Osteocyte (in vitro differentiated cells): ENCODE results near the gene TUBD1. TPM values are rescaled to one million over a fixed set of nuclear protein-coding genes. Genes with fewer than 3 reads are reported as not detected.

Source experiments
- DNase-seq: peaks from one replicate; pipeline ENCODE4 v3.0.0; 2021; ENCODE audit warnings: mixed read lengths; ENCODE audit not compliant: unreplicated experiment; ENCODE audit errors: extremely low spot score
- H3K27ac Mint-ChIP-seq: one replicate; pipeline ENCODE4 v1.8.0; 2021; ENCODE audit warnings: mild to moderate bottlenecking, mixed read lengths; ENCODE audit not compliant: unreplicated experiment
- H3K27me3 Mint-ChIP-seq: one replicate; pipeline ENCODE4 v1.8.0; 2021; ENCODE audit warnings: mixed read lengths; ENCODE audit not compliant: unreplicated experiment
- H3K36me3 Mint-ChIP-seq: one replicate; pipeline ENCODE4 v1.8.0; 2021; ENCODE audit warnings: mixed read lengths; ENCODE audit not compliant: unreplicated experiment
- H3K4me1 Mint-ChIP-seq: one replicate; pipeline ENCODE4 v1.8.0; 2021; ENCODE audit warnings: mixed read lengths; ENCODE audit not compliant: unreplicated experiment
- H3K4me3 Mint-ChIP-seq: one replicate; pipeline ENCODE4 v1.8.0; 2021; ENCODE audit warnings: mild to moderate bottlenecking, moderate library complexity, mixed read lengths; ENCODE audit not compliant: unreplicated experiment
- H3K9me3 Mint-ChIP-seq: one replicate; pipeline ENCODE4 v1.8.0; 2021; ENCODE audit warnings: mixed read lengths; ENCODE audit not compliant: unreplicated experiment
- total RNA-seq: library from RNA; stranded (reverse); gene quantifications from 2 replicates; pipeline ENCODE4 v1.2.1, GENCODE V29; 2021
- TF ChIP-seq, protein P1 (sequence below): fragments of 200-600 bp; sonication (generic); IDR thresholded peaks from 2 replicates; pipeline ENCODE4 v1.5.0; 2021; ENCODE audit warnings: antibody characterized with exemption, mild to moderate bottlenecking, moderate library complexity

The TUBD1 gene
- total RNA-seq, 1 donor from 2014 or later = 6.9 TPM

DNA sequence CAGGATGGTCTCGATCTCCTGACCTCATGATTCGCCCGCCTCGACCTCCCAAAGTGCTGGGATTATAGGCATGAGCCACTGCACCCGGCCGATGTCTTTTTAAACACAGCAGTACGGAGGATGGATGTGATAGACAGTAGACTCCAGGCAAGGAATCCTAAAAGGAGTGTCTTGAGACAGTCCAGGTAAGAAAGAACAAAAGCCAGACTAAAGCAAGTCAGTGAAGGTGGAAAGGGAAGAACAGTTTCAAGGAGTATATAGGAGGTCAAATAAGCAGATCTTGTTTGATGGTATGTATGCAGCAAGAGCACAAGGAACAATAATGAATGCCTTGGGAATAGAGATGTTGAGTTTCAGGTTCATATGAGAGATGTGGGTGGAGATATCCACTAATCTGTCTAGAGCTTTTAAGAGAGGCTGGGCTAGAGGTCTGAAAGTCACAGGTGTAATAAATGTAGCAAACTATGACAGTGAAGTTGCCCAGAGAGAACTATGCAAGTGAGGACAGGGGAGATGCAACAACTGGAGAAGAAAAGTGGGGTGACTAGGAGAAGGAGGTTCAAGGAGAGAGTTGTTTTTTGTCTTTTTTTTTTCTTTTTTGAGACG, 4.5 kb downstream of the TUBD1 start:
- no peak for DNase-seq
- TF ChIP-seq, protein P1, sequence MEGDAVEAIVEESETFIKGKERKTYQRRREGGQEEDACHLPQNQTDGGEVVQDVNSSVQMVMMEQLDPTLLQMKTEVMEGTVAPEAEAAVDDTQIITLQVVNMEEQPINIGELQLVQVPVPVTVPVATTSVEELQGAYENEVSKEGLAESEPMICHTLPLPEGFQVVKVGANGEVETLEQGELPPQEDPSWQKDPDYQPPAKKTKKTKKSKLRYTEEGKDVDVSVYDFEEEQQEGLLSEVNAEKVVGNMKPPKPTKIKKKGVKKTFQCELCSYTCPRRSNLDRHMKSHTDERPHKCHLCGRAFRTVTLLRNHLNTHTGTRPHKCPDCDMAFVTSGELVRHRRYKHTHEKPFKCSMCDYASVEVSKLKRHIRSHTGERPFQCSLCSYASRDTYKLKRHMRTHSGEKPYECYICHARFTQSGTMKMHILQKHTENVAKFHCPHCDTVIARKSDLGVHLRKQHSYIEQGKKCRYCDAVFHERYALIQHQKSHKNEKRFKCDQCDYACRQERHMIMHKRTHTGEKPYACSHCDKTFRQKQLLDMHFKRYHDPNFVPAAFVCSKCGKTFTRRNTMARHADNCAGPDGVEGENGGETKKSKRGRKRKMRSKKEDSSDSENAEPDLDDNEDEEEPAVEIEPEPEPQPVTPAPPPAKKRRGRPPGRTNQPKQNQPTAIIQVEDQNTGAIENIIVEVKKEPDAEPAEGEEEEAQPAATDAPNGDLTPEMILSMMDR = no peak
- Mint-ChIP-seq H3K27me3 (no peaks in the 10 kb centered on the region), H3K9me3 (no peaks in the 10 kb centered on the region), H3K4me1 (peaks cover 13% of the 10 kb centered on the region), H3K27ac (no peak overlapping the region), H3K36me3 (peaks cover 8% of the 10 kb centered on the region), H3K4me3 (no peak overlapping the region)

DNA sequence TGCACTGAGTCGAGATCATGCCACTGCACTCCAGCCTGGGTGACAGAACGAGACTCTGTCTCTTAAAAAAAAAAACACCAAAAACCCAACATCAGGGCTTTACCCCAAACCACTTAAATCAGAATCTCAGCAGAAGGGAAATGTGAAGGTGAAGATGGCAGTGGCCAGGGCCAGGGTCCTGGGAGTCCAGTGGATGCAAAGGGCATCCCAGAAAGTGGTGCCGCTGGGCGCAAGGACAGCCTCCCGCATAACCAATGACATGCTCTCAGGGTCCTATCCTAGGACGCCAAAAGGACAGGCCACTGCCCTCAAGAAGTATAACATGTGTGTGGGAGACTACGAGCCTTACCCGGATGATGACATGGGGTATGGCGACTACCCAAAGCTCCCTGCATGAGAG, 7.9 kb downstream of the TUBD1 start:
- H3K4me1 Mint-ChIP-seq = no peaks in the 10 kb centered on the region
- no peaks in the 10 kb centered on the region for H3K27me3 Mint-ChIP-seq
- peaks cover 11% of the 10 kb centered on the region for H3K36me3 Mint-ChIP-seq
- H3K9me3 Mint-ChIP-seq = no peaks in the 10 kb centered on the region
- H3K27ac Mint-ChIP-seq = no peak overlapping the region
- TF ChIP-seq, protein P1 = no peak
- H3K4me3 Mint-ChIP-seq = no peak overlapping the region
- no peak for DNase-seq

DNA sequence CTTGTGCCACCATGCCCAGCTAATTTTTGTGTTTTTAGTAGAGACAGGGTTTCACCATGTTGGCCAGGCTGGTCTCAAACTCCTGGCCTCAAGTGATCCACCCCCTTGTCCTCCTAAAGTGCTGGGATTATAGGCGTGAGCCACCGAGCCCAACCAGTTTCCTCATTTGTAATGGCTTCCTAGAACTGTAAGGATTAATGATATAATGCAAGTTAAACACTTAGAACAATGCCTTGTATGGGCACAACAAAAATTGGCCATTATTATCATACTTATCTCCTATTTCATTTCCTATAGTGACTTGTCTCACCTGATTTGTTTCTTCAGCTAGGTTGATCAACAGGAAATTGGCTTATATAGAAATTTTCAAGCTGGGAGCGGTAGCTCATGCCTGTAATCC, 14.1 kb downstream of the TUBD1 start:
- DNase-seq = no peak
- no peak overlapping the region for H3K27ac Mint-ChIP-seq
- no peak overlapping the region for H3K4me3 Mint-ChIP-seq
- no peaks in the 10 kb centered on the region for H3K4me1 Mint-ChIP-seq
- peaks cover 16% of the 10 kb centered on the region for H3K36me3 Mint-ChIP-seq
- no peaks in the 10 kb centered on the region for H3K27me3 Mint-ChIP-seq
- TF ChIP-seq, protein P1 = no peak
- H3K9me3 Mint-ChIP-seq = no peaks in the 10 kb centered on the region

DNA sequence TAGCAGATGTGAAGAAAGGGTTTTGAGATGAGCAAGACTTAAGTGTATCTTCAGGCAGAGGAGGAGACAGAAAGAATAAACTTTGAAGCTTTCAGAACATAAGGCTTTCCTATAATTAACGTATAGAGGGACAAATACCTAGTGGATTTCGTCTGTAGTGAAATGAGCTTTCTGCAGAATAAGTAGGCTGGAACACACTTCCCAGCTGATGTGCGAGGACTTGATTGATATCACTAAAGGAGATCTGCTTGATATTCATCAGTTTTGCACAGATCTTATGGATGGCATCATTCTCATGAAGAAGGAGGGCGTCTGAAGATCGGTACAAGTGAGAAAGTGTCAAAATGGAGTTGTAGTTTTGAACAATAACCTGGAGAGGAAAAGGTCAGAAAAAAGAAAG, 14.8 kb downstream of the TUBD1 start:
- Mint-ChIP-seq H3K36me3 (peaks cover 16% of the 10 kb centered on the region), H3K4me3 (no peak overlapping the region), H3K9me3 (no peaks in the 10 kb centered on the region), H3K27ac (no peak overlapping the region), H3K4me1 (no peaks in the 10 kb centered on the region), H3K27me3 (no peaks in the 10 kb centered on the region)
- TF ChIP-seq, protein P1 = no peak
- DNase-seq = no peak

DNA sequence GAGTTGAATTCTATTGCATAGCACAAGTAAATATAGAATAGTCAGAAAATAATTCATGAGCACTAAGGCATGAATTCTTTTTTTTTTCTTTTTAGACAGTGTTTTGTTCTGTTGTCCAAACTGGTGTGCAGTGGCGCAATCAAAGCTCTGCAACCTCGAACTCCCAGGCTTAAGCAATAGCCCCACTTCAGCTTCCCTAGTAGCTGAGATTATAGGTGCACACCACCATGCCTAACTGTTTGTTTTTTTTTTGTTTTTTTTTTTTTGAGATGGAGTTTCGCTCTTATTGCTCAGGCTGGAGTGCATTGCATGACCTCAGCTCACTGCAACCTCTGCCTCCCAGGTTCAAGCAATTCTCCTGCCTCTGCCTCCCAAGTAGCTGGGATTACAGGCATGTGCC, 16.6 kb downstream of the TUBD1 start:
- H3K4me3 Mint-ChIP-seq = no peak overlapping the region
- no peak overlapping the region for H3K27ac Mint-ChIP-seq
- H3K4me1 Mint-ChIP-seq = no peaks in the 10 kb centered on the region
- H3K27me3 Mint-ChIP-seq = no peaks in the 10 kb centered on the region
- DNase-seq = no peak
- TF ChIP-seq, protein P1 = no peak
- H3K36me3 Mint-ChIP-seq = peaks cover 16% of the 10 kb centered on the region
- H3K9me3 Mint-ChIP-seq = no peaks in the 10 kb centered on the region
